Mesenteric fat pad (tissue), 1 donor: ENCODE measurements around the gene RSRC1. TPM values are rescaled to one million over a fixed set of nuclear protein-coding genes. Genes with fewer than 3 reads are reported as not detected.
"Not testable (repeated sequence)": the region's sequence is repeated elsewhere in the genome, so short reads cannot be mapped to it uniquely, and the experiment has no call there.

Source experiments
- DNase-seq: peaks from one replicate; pipeline ENCODE4 v3.0.0-alpha.2; 2020; ENCODE audit warnings: low spot score
- long read RNA-seq: library from polyadenylated mRNA; unstranded; transcript quantifications from one replicate; pipeline ENCODE4 v2.0.0, GENCODE V29; 2020
- total RNA-seq: library from RNA; stranded (reverse); fragmentation: NEBNext Ultra II Directional; extraction: Animal tissue kit (Norgen Biotek cat#: 25700); gene quantifications from one replicate; pipeline ENCODE4 v1.2.1, GENCODE V29; 2021
- donor health status: DM: yes; HTN: yes; CAD: no.

RSRC1 gene
- total RNA-seq, result 28.8 TPM
- long read RNA-seq, transcript RSRC1-201 (10 exons, 1,727 nt), result major isoform, 5 of 23 reads
- long read RNA-seq, transcript RSRC1-215 (10 exons, 1,738 nt), result major isoform, 5 of 23 reads
- long read RNA-seq, partial matches to known transcripts, result 3 of 23 reads
- long read RNA-seq, other reads (novel, unspliced or antisense), result 8 of 23 reads

- DNase-seq, result peak; percentile 92
Observed at GRCh38 chr3:158109804-158110657, at the start of gene RSRC1. Gene RSRC1, plus strand, starts transcription at chr3:158110089. Its CDS starts 12,016 bp downstream, at chr3:158122105.

- DNase-seq, result not testable (repeated sequence)
Observed at GRCh38 chr3:158065574-158065973, 44.3 kb upstream of the RSRC1 start.

- DNase-seq, result no peak
Observed at GRCh38 chr3:158072790-158073189, 37.1 kb upstream of the RSRC1 start.

- no peak for DNase-seq
Observed at GRCh38 chr3:158074591-158074990, 35.3 kb upstream of the RSRC1 start.

- DNase-seq, result no peak
Observed at GRCh38 chr3:158079599-158079998, 30.3 kb upstream of the RSRC1 start.

GRCh38 chr3:158084651-158085050 is 25.2 kb upstream of the RSRC1 start:
- DNase-seq, result no peak

GRCh38 chr3:158085358-158085757 is 24.5 kb upstream of the RSRC1 start:
- DNase-seq, result no peak

GRCh38 chr3:158085931-158086330 is 24.0 kb upstream of the RSRC1 start:
- DNase-seq, result no peak

- no peak for DNase-seq
Observed at GRCh38 chr3:158086361-158086760, 23.5 kb upstream of the RSRC1 start.

GRCh38 chr3:158086776-158087175 is 23.1 kb upstream of the RSRC1 start:
- no peak for DNase-seq

- DNase-seq, result no peak
Observed at GRCh38 chr3:158091531-158091930, 18.4 kb upstream of the RSRC1 start.

GRCh38 chr3:158093526-158093925 is 16.4 kb upstream of the RSRC1 start:
- DNase-seq, result no peak

- DNase-seq, result no peak
Observed at GRCh38 chr3:158094235-158095110, 15.4 kb upstream of the RSRC1 start.

- no peak for DNase-seq
Observed at GRCh38 chr3:158095111-158095813, 14.6 kb upstream of the RSRC1 start.

GRCh38 chr3:158095814-158096704 is 13.8 kb upstream of the RSRC1 start:
- DNase-seq, result no peak

- no peak for DNase-seq
Observed at GRCh38 chr3:158097081-158097592, 12.8 kb upstream of the RSRC1 start.

- no peak for DNase-seq
Observed at GRCh38 chr3:158097593-158098308, 12.1 kb upstream of the RSRC1 start.

GRCh38 chr3:158098309-158098639 is 11.6 kb upstream of the RSRC1 start:
- no peak for DNase-seq

- no peak for DNase-seq
Observed at GRCh38 chr3:158098834-158099424, 11.0 kb upstream of the RSRC1 start.
